Measurements from ENCODE around the gene MRPL30. TPM values are rescaled to one million over a fixed set of nuclear protein-coding genes. Genes with fewer than 3 reads are reported as not detected.

MRPL30 gene
- total and polyA plus RNA-seq, 2 of the 8 experiments (the other 6 are each of a cell fraction or from before 2014, with no cell fraction given) = 22.3 to 46.2 TPM

DNA sequence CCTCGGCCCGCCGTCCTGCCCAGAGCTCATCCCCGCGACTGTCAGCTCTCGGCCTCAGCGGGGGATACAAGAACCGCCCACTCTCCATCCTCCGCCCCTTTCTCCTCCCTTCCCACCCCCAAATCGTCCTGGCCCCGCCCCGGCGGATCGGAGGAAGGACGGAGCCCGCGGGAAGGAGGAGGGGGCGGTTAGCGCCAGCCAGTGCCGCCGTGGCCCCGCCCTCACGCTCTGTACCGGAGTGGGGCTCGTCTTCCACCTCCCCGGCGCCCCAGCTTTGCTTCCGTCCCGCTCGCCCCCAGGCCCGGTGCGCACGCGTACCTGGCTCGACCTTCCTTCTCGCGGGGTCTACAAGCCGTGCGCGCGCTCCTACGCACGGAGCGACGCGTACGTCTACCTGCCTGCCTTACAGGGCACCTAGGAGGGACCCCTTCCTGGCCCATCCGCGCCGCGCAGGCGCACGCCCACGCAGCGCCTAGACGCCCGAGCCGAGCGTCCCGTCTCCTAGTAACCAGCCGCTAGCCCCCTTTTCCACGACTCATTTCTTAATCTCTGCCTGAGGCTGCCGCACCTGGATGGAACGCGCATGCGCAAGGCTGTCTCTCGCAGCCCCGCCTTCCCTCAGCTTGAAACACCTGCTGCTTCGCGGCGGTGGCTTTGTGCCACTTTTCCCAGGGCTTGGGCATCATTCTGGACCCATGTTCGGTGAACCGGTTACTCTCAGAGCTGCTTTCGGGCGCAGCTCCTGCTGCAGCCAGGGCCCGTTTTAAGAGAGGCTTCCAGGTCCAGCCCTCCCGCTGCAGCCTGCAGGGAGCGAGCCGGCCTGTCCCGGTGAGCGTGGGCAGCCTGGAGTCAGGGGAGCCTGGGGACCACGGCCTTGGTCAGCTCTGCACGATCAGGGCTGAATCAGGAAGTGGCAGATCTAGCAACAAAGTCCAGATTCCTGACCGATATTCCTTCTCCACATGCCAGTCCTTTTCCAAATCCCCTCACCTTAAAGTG lies 39.6 kb upstream of the MRPL30 start, which contains the start of gene C2orf15 (continued):
- TF ChIP-seq SRF (IDR thresholded peaks at IDR 0.05; ENCODE audit: low read depth, low read length) (no peak), KDM5A (IDR thresholded peaks at IDR 0.05; ENCODE audit: low read length) (no peak), POLR2AphosphoS5 (IDR thresholded peaks at IDR 0.05; ENCODE audit: low read depth, low read length) (peak; percentile 50), TBP (IDR thresholded peaks at IDR 0.05; ENCODE audit: low read depth, low read length) (peak; percentile 73), GABPA (IDR thresholded peaks at IDR 0.05; ENCODE audit: borderline replicate concordance, insufficient read depth, low read length) (no peak), CHD2 (IDR thresholded peaks at IDR 0.05; ENCODE audit: low read length) (peak; percentile 69; the same call in 1 of the 2 replicates), TEAD4 (IDR thresholded peaks at IDR 0.05; ENCODE audit: low read depth, low read length) (no peak), KDM4A (IDR thresholded peaks at IDR 0.05; ENCODE audit: low read depth, low read length, severe bottlenecking) (peak; percentile 87), CHD1 (IDR thresholded peaks at IDR 0.05; ENCODE audit: low read depth, low read length) (no peak), SIRT6 (IDR thresholded peaks at IDR 0.05; ENCODE audit: low read length) (no peak), TCF12 (IDR thresholded peaks at IDR 0.05; ENCODE audit: low read depth, low read length) (0 out of 2 replicates have a peak, but pooled peaks have one; percentile 48), FOSL1 (IDR thresholded peaks at IDR 0.05; ENCODE audit: insufficient read depth, low read depth, low read length) (no peak), CEBPB (IDR thresholded peaks at IDR 0.05; ENCODE audit: low read depth, low read length) (0 out of 2 replicates have a peak, but pooled peaks have one; percentile 28), NRF1 (IDR thresholded peaks at IDR 0.05; ENCODE audit: low read depth, low read length) (peak; percentile 65), HDAC6 (IDR thresholded peaks at IDR 0.05; ENCODE audit: low read depth, low read length) (no peak), MAX (IDR thresholded peaks at IDR 0.05) (peak; percentile 77), BRCA1 (IDR thresholded peaks at IDR 0.05; ENCODE audit: low read depth, low read length) (no peak; the same call in 1 of the 2 replicates), POU5F1 (IDR thresholded peaks at IDR 0.05; ENCODE audit: low read depth, low read length) (no peak), RFX5 (IDR thresholded peaks at IDR 0.05; ENCODE audit: borderline replicate concordance, low read depth, low read length) (no peak), TAF7 (optimal IDR thresholded peaks at IDR 0.05; ENCODE audit: borderline replicate concordance, low read depth, low read length) (peak; percentile 26), RAD21 (IDR thresholded peaks at IDR 0.05 in 1 of 2, conservative IDR thresholded peaks at IDR 0.05 in 1 of 2; ENCODE audit: low read depth in 2 of 2, low read length in 2 of 2) (no peak), ASH2L (IDR thresholded peaks at IDR 0.05; ENCODE audit: low read length) (peak; percentile 92), SIX5 (IDR thresholded peaks at IDR 0.05; ENCODE audit: low read depth, low read length) (no peak)
- TF ChIP-seq, protein P1, sequence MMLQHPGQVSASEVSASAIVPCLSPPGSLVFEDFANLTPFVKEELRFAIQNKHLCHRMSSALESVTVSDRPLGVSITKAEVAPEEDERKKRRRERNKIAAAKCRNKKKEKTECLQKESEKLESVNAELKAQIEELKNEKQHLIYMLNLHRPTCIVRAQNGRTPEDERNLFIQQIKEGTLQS (IDR thresholded peaks at IDR 0.05; ENCODE audit: insufficient read depth, low read depth, low read length) = no peak
